ENCODE data around the gene SEMA5B.

SEMA5B gene

GRCh38 chr3:122982216-122983185, 45.1 kb downstream of the SEMA5B start:
- peak; percentile 90 for DNase-seq
- Histone ChIP-seq H3K4me3 (ENCODE audit: low read depth, low read length) (no peak overlapping the region), H3K27ac (peak overlapping the region; percentile 74), H3K36me3 (no peaks in the 10 kb centered on the region), H3K27me3 (ENCODE audit: insufficient read depth, low read depth, severe bottlenecking) (no peaks in the 10 kb centered on the region), H3K9me3 (ENCODE audit: severe bottlenecking) (no peaks in the 10 kb centered on the region)
- TF ChIP-seq CTCF (IDR thresholded peaks at IDR 0.05; ENCODE audit: low read depth, low read length), result peak; percentile 81

GRCh38 chr3:122979211-122979610, 48.4 kb downstream of the SEMA5B start:
- no peak for TF ChIP-seq CTCF (IDR thresholded peaks at IDR 0.05; ENCODE audit: low read depth, low read length)
- Histone ChIP-seq H3K9me3 (ENCODE audit: severe bottlenecking) (no peaks in the 10 kb centered on the region), H3K36me3 (no peaks in the 10 kb centered on the region), H3K4me3 (ENCODE audit: low read depth, low read length) (no peak overlapping the region), H3K27ac (no peak overlapping the region), H3K27me3 (ENCODE audit: insufficient read depth, low read depth, severe bottlenecking) (no peaks in the 10 kb centered on the region)
- no peak for DNase-seq

- Histone ChIP-seq H3K27ac (no peak overlapping the region), H3K4me3 (ENCODE audit: low read depth, low read length) (no peak overlapping the region), H3K27me3 (ENCODE audit: insufficient read depth, low read depth, severe bottlenecking) (no peaks in the 10 kb centered on the region), H3K9me3 (ENCODE audit: severe bottlenecking) (no peaks in the 10 kb centered on the region), H3K36me3 (no peaks in the 10 kb centered on the region)
- TF ChIP-seq CTCF (IDR thresholded peaks at IDR 0.05; ENCODE audit: low read depth, low read length), result no peak
- no peak for DNase-seq
These were observed 49.0 kb downstream of the SEMA5B start for GRCh38 chr3:122978569-122978968.

GRCh38 chr3:122977746-122978466, 49.7 kb downstream of the SEMA5B start:
- TF ChIP-seq CTCF (IDR thresholded peaks at IDR 0.05; ENCODE audit: low read depth, low read length), result no peak
- H3K36me3 ChIP-seq, result no peaks in the 10 kb centered on the region
- no peaks in the 10 kb centered on the region for H3K9me3 ChIP-seq (ENCODE audit: severe bottlenecking)
- no peaks in the 10 kb centered on the region for H3K27me3 ChIP-seq (ENCODE audit: insufficient read depth, low read depth, severe bottlenecking)
- no peak for DNase-seq
- H3K27ac ChIP-seq, result no peak overlapping the region
- H3K4me3 ChIP-seq (ENCODE audit: low read depth, low read length), result no peak overlapping the region

GRCh38 chr3:122975924-122976293, 51.7 kb downstream of the SEMA5B start:
- H3K27me3 ChIP-seq (ENCODE audit: insufficient read depth, low read depth, severe bottlenecking), result no peaks in the 10 kb centered on the region
- no peak for DNase-seq
- no peak for TF ChIP-seq CTCF (IDR thresholded peaks at IDR 0.05; ENCODE audit: low read depth, low read length)
- no peak overlapping the region for H3K4me3 ChIP-seq (ENCODE audit: low read depth, low read length)
- H3K9me3 ChIP-seq (ENCODE audit: severe bottlenecking), result no peaks in the 10 kb centered on the region
- peak overlapping the region; percentile 83 for H3K27ac ChIP-seq
- no peaks in the 10 kb centered on the region for H3K36me3 ChIP-seq
